GM23248 (cell line): ENCODE data around the gene CD47. TPM values are rescaled to one million over a fixed set of nuclear protein-coding genes. Genes with fewer than 3 reads are reported as not detected.
A peak's percentile ranks its signal among the peaks of the same experiment; 100 is the strongest.

ENCODE experiments used
- DNase-seq: peaks from one replicate; pipeline ENCODE4 v3.0.0-alpha.2; 2015
- H2AFZ ChIP-seq: fragments of 200-600 bp; sonication (generic); 2 replicates; pipeline ENCODE4 v1.6.1; 2016; ENCODE audit warnings: antibody characterized with exemption
- H3F3A ChIP-seq: fragments of 200-600 bp; sonication (generic); 2 replicates; pipeline ENCODE4 v1.6.1; 2016; ENCODE audit warnings: mild to moderate bottlenecking, antibody characterized with exemption, mixed run types; ENCODE audit not compliant: insufficient read depth
- H3K27ac ChIP-seq: fragments of 200-600 bp; sonication (generic); 2 replicates; pipeline ENCODE4 v1.5.1; 2016; ENCODE audit warnings: mild to moderate bottlenecking
- H3K27me3 ChIP-seq: fragments of 200-600 bp; sonication (generic); replicated peaks from 2 replicates; pipeline ENCODE4 v1.6.1; 2016; ENCODE audit warnings: mild to moderate bottlenecking; ENCODE audit not compliant: insufficient read depth
- H3K36me3 ChIP-seq: fragments of 200-600 bp; sonication (generic); 2 replicates; pipeline ENCODE4 v1.6.1; 2016; ENCODE audit warnings: low read depth, mild to moderate bottlenecking
- H3K4me1 ChIP-seq: fragments of 200-600 bp; sonication (generic); 2 replicates; pipeline ENCODE4 v1.6.1; 2016; ENCODE audit warnings: mild to moderate bottlenecking; ENCODE audit not compliant: insufficient read depth
- H3K4me2 ChIP-seq: fragments of 200-600 bp; sonication (generic); one replicate; pipeline ENCODE4 v1.6.1; 2016; ENCODE audit warnings: mild to moderate bottlenecking; ENCODE audit not compliant: unreplicated experiment
- H3K4me3 ChIP-seq: fragments of 200-600 bp; sonication (generic); 2 replicates; pipeline ENCODE4 v1.5.1; 2016; ENCODE audit warnings: mild to moderate bottlenecking
- H3K79me2 ChIP-seq: fragments of 200-600 bp; sonication (generic); 2 replicates; pipeline ENCODE4 v1.6.1; 2016; ENCODE audit warnings: mild to moderate bottlenecking; ENCODE audit not compliant: insufficient read depth
- H3K9ac ChIP-seq: fragments of 200-600 bp; sonication (generic); 2 replicates; pipeline ENCODE4 v1.6.1; 2016; ENCODE audit warnings: mild to moderate bottlenecking
- H3K9me2 ChIP-seq: fragments of 200-600 bp; sonication (generic); 2 replicates; pipeline ENCODE4 v1.6.1; 2016; ENCODE audit warnings: mixed run types, mild to moderate bottlenecking, moderate library complexity; ENCODE audit not compliant: insufficient read depth
- H3K9me3 ChIP-seq: fragments of 200-600 bp; sonication (generic); one replicate; pipeline ENCODE4 v1.6.1; 2017; ENCODE audit warnings: low read depth
- H4K20me1 ChIP-seq: fragments of 200-600 bp; sonication (generic); 2 replicates; pipeline ENCODE4 v1.6.0; 2016; ENCODE audit not compliant: insufficient read depth
- EZH2 ChIP-seq: fragments of 200-600 bp; sonication (generic); IDR thresholded peaks from 2 replicates; pipeline ENCODE4 v1.6.1; 2018; ENCODE audit warnings: antibody characterized with exemption, mild to moderate bottlenecking; ENCODE audit not compliant: insufficient read depth, poor library complexity, severe bottlenecking
- EZH2phosphoT487 ChIP-seq: fragments of 200-600 bp; sonication (generic); IDR thresholded peaks from 2 replicates; pipeline ENCODE4 v1.6.1; 2018; ENCODE audit warnings: antibody characterized with exemption, moderate library complexity, mild to moderate bottlenecking, low read depth; ENCODE audit not compliant: insufficient read depth
- WGBS, 2 experiments: methylation state at CpG; one replicate each; pipeline ENCODE4 v1.1.6; 2015 to 2017; ENCODE audit warnings: low lambda C conversion rate in 2 of 2, low coverage in 1 of 2; ENCODE audit errors: missing lambda C conversion rate in 2 of 2; 5-methylcytosine and 5-hydroxymethylcytosine counted together
- in situ Hi-C: fragments of 300-500 bp; cut with MboI; formaldehyde crosslinking; loops from 2 replicates; pipeline ENCODE4 v1.15.0; 2020
- polyA plus RNA-seq: library from polyadenylated mRNA; unstranded; fragments of >200 nt; fragmentation: Nextera tagmentation; extraction: Ambion mirVana; gene quantifications from 2 replicates; pipeline ENCODE4 v1.2.1, GENCODE V29; 2016
- total RNA-seq: library from RNA; depleted of rRNA; stranded (reverse); fragments of >200 nt; shearing (Covaris generic); gene quantifications from 2 replicates; pipeline ENCODE4 v1.2.3, GENCODE V29; 2014

CD47 gene
- total and polyA plus RNA-seq, 2 experiments from 2014 or later, result 97.3 to 120 TPM

- H3K79me2 ChIP-seq, result no peaks in the 10 kb centered on the region
- no peaks in the 10 kb centered on the region for H3K36me3 ChIP-seq
- peaks cover 9% of the 10 kb centered on the region for H3K4me1 ChIP-seq
- H3K9me2 ChIP-seq, result 0 out of 2 replicates have a peak, but pooled peaks cover 4% of the 10 kb centered on the region
- H2AFZ ChIP-seq, result no peak overlapping the region
- in situ Hi-C loops, result no loop called here
- H3K9me3 ChIP-seq, result no peaks in the 10 kb centered on the region
- no peak overlapping the region for H3K27ac ChIP-seq
- TF ChIP-seq EZH2phosphoT487 (no peak), EZH2 (no peak)
- no peak overlapping the region for H3K4me2 ChIP-seq
- H3K4me3 ChIP-seq, result no peak overlapping the region
- H3K27me3 ChIP-seq, result no peaks in the 10 kb centered on the region
- H3F3A ChIP-seq, result peaks cover 5% of the 10 kb centered on the region; the same call in 1 of the 2 replicates
- 84 to 86% methylated on average over 5 of the region's 5 CpGs for WGBS, 2 experiments
- peak; percentile 60 for DNase-seq
- no peak overlapping the region for H3K9ac ChIP-seq
- H4K20me1 ChIP-seq, result no peaks in the 10 kb centered on the region
These were observed 91.5 kb downstream of the CD47 start for GRCh38 chr3:107999215-107999775.

- no peaks in the 10 kb centered on the region for H3K27me3 ChIP-seq
- H3K4me2 ChIP-seq, result no peak overlapping the region
- no peak overlapping the region for H2AFZ ChIP-seq
- no peak overlapping the region for H3K9ac ChIP-seq
- H3K4me1 ChIP-seq, result peaks cover 23% of the 10 kb centered on the region
- H3K79me2 ChIP-seq, result no peaks in the 10 kb centered on the region
- H3K27ac ChIP-seq, result no peak overlapping the region
- TF ChIP-seq EZH2 (no peak), EZH2phosphoT487 (no peak)
- in situ Hi-C loops, result no loop called here
- H3K9me3 ChIP-seq, result no peaks in the 10 kb centered on the region
- no peaks in the 10 kb centered on the region for H4K20me1 ChIP-seq
- no peaks in the 10 kb centered on the region for H3K36me3 ChIP-seq
- H3K4me3 ChIP-seq, result no peak overlapping the region
- H3F3A ChIP-seq, result peaks cover 14% of the 10 kb centered on the region; the same call in 1 of the 2 replicates
- 0 out of 2 replicates have a peak, but pooled peaks cover 4% of the 10 kb centered on the region for H3K9me2 ChIP-seq
- no peak for DNase-seq
These were observed 93.2 kb downstream of the CD47 start for GRCh38 chr3:107997671-107998070.

DNA sequence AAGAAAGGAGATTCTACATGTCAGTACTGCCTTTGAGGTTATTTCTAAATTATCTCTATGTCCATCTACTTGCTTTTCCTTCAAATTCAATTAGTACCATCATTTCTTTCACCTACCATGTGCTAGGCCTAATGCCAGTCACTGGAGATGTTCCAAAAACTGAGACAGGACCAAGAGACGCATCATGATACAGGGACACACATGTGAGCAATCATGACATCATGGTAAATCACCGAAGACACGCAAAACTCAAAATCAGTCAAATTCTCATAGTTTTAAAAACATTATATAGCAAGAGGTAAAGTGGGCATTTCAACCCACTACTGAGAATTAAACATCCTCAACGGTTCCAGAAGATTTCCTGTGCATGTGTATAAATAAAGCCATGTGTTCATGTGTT lies 95.0 kb downstream of the CD47 start:
- H3K9ac ChIP-seq, result no peak overlapping the region
- WGBS, 2 experiments, result 63 to 75% methylated on average over 4 of the region's 4 CpGs
- no peaks in the 10 kb centered on the region for H4K20me1 ChIP-seq
- H3K36me3 ChIP-seq, result no peaks in the 10 kb centered on the region
- H3K9me2 ChIP-seq, result 0 out of 2 replicates have a peak, but pooled peaks cover 4% of the 10 kb centered on the region
- H3K27ac ChIP-seq, result no peak overlapping the region
- in situ Hi-C loops, result no loop called here
- peaks cover 23% of the 10 kb centered on the region for H3K4me1 ChIP-seq
- H3K27me3 ChIP-seq, result no peaks in the 10 kb centered on the region
- no peak for TF ChIP-seq EZH2
- TF ChIP-seq EZH2phosphoT487, result no peak
- no peak overlapping the region for H3K4me2 ChIP-seq
- no peak overlapping the region for H2AFZ ChIP-seq
- no peak for DNase-seq
- H3F3A ChIP-seq, result peaks cover 14% of the 10 kb centered on the region; the same call in 1 of the 2 replicates
- no peaks in the 10 kb centered on the region for H3K9me3 ChIP-seq
- H3K79me2 ChIP-seq, result no peaks in the 10 kb centered on the region
- H3K4me3 ChIP-seq, result no peak overlapping the region

DNA sequence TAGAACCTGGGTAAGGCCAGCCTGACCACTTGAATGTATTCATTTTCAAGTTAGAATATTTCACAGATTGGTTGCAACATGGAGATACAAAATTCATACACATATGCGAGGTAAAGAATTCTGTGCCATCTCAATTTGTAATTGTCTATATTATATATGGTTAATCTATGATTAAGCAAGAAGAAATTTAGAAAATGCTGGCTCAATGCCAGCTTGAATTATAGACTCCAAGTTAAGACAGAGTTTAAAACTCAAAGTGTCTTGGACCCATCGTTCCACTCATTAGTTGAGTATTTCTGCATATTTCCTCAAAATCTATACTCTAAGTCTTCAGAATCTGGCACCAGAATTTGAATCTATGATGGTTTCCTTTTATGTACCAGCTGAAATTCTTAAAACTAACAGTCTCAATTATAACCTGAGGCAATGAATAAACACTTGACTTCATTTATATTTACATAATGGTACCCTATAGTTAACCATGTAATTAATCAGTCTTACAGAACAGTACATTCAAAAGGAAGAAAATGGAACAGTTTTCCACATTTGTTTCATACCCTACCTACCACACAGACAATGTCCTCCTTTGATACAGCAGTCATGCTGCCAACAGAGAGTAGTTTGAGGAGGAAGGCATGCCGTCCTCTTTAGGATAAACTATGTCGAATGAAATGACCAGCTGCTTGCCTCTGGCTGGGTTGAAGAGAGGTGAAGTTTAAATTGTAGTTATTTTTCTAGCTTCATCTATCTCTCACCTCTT lies 95.7 kb downstream of the CD47 start:
- Histone ChIP-seq H3K9me3 (no peaks in the 10 kb centered on the region), H3K79me2 (no peaks in the 10 kb centered on the region), H3K27me3 (no peaks in the 10 kb centered on the region), H3K9me2 (0 out of 2 replicates have a peak, but pooled peaks cover 4% of the 10 kb centered on the region), H3K4me2 (no peak overlapping the region), H3K36me3 (no peaks in the 10 kb centered on the region), H3K9ac (no peak overlapping the region), H4K20me1 (no peaks in the 10 kb centered on the region), H3K4me3 (no peak overlapping the region), H3K4me1 (peaks cover 23% of the 10 kb centered on the region), H2AFZ (no peak overlapping the region), H3F3A (peaks cover 14% of the 10 kb centered on the region; the same call in 1 of the 2 replicates), H3K27ac (no peak overlapping the region)
- no peak for DNase-seq
- in situ Hi-C loops, result no loop called here
- WGBS, 2 experiments, result 72 to 73% methylated on average over 4 of the region's 4 CpGs
- TF ChIP-seq EZH2phosphoT487, result no peak
- TF ChIP-seq EZH2, result no peak
